ENCODE results near the gene DIABLO.
"Not testable (repeated sequence)": the region's sequence is repeated elsewhere in the genome, so short reads cannot be mapped to it uniquely, and the experiment has no call there.

The DIABLO gene

GRCh38 chr12:122203301-122204166, 22.3 kb downstream of the DIABLO start, which contains the start of gene B3GNT4:
B3GNT4 (plus strand) TSS chr12:122203709; CDS start chr12:122204619, 910 bp downstream.
- H3K4me1 ChIP-seq (ENCODE audit: control insufficient read depth in 1 of 2, insufficient read depth in 2 of 2, low read length in 2 of 2) = peaks cover 6 to 10% of the 10 kb centered on the region in 2 experiments

GRCh38 chr12:122202811-122203210, 23.0 kb downstream of the DIABLO start:
- H4K8ac ChIP-seq (ENCODE audit: low read depth, low read length); H3K4me3 ChIP-seq (ENCODE audit: low read depth, low read length); H2BK12ac ChIP-seq (ENCODE audit: low read length); H3K27ac ChIP-seq (ENCODE audit: low read depth, low read length); H2BK120ac ChIP-seq (ENCODE audit: insufficient read depth, low read length, poor library complexity); H3K18ac ChIP-seq (ENCODE audit: low read length); H3K23ac ChIP-seq (ENCODE audit: low read length); H3K9me3 ChIP-seq (ENCODE audit: insufficient read depth, low read depth, low read length); H3K79me1 ChIP-seq (ENCODE audit: low read length); H3K4ac ChIP-seq (ENCODE audit: low read depth, low read length); H4K12ac ChIP-seq (ENCODE audit: low read depth, low read length); H2AK5ac ChIP-seq (ENCODE audit: low read length); DNase-seq; H2BK5ac ChIP-seq (ENCODE audit: low read depth, low read length, poor library complexity); H3K14ac ChIP-seq (ENCODE audit: low read length); H3K9ac ChIP-seq (ENCODE audit: low read length); H3K79me2 ChIP-seq (ENCODE audit: control insufficient read depth, insufficient read depth, low read length, poor library complexity); H4K91ac ChIP-seq (ENCODE audit: low read depth, low read length): not testable (repeated sequence)
- Histone ChIP-seq H3K4me2 (ENCODE audit: low read length) (peak overlapping the region; percentile 65), H2AFZ (ENCODE audit: insufficient read depth, low read length, poor library complexity) (peak overlapping the region; percentile 84), H3K4me1 (ENCODE audit: control insufficient read depth in 1 of 2, insufficient read depth in 2 of 2, low read length in 2 of 2) (peaks cover 6 to 10% of the 10 kb centered on the region in 2 experiments), H3K36me3 (ENCODE audit: control insufficient read depth in 1 of 2, insufficient read depth in 2 of 2, low read length in 2 of 2) (peaks cover 13 to 15% of the 10 kb centered on the region in 2 experiments), H3K27me3 (ENCODE audit: insufficient read depth, low read length) (peaks cover 13% of the 10 kb centered on the region)
- no CpG with 5 or more reads among the region's 19 CpGs for WGBS (ENCODE audit: extremely low coverage, insufficient coverage, insufficient read length)

More at GRCh38 chr12:122203301-122204166, 22.3 kb downstream of the DIABLO start, which contains the start of gene B3GNT4:
- peaks cover 1% of the 10 kb centered on the region for H3K9me3 ChIP-seq (ENCODE audit: insufficient read depth, low read depth, low read length)
- H3K79me1 ChIP-seq (ENCODE audit: low read length) = peaks cover 2% of the 10 kb centered on the region
- H3K27ac ChIP-seq (ENCODE audit: low read depth, low read length) = no peak within 1 kb of the TSS
- peak within 1 kb of the TSS; percentile 17 for H3K18ac ChIP-seq (ENCODE audit: low read length)
- H3K36me3 ChIP-seq (ENCODE audit: control insufficient read depth in 1 of 2, insufficient read depth in 2 of 2, low read length in 2 of 2) = peaks cover 19 to 23% of the 10 kb centered on the region in 2 experiments
- H3K4me2 ChIP-seq (ENCODE audit: low read length) = peak within 1 kb of the TSS; percentile 65
- H3K79me2 ChIP-seq (ENCODE audit: control insufficient read depth, insufficient read depth, low read length, poor library complexity) = no peaks in the 10 kb centered on the region
- no peak within 1 kb of the TSS for H3K9ac ChIP-seq (ENCODE audit: low read length)
- H2AK5ac ChIP-seq (ENCODE audit: low read length) = no peak within 1 kb of the TSS
- H2BK12ac ChIP-seq (ENCODE audit: low read length) = no peak within 1 kb of the TSS
- no peak within 1 kb of the TSS for H3K4ac ChIP-seq (ENCODE audit: low read depth, low read length)
- H3K27me3 ChIP-seq (ENCODE audit: insufficient read depth, low read length) = peaks cover 13% of the 10 kb centered on the region
- no peak within 1 kb of the TSS for H4K12ac ChIP-seq (ENCODE audit: low read depth, low read length)
- H3K14ac ChIP-seq (ENCODE audit: low read length) = peak within 1 kb of the TSS; percentile 2
- DNase-seq = peak; percentile 49 to 68
- peak within 1 kb of the TSS; percentile 84 for H2AFZ ChIP-seq (ENCODE audit: insufficient read depth, low read length, poor library complexity)
- H2BK5ac ChIP-seq (ENCODE audit: low read depth, low read length, poor library complexity) = no peak within 1 kb of the TSS
- H3K23ac ChIP-seq (ENCODE audit: low read length) = no peak within 1 kb of the TSS
- no CpG with 5 or more reads among the region's 104 CpGs for WGBS (ENCODE audit: extremely low coverage, insufficient coverage, insufficient read length)
- peak within 1 kb of the TSS; percentile 23 for H4K8ac ChIP-seq (ENCODE audit: low read depth, low read length)
- peak within 1 kb of the TSS; percentile 74 for H3K4me3 ChIP-seq (ENCODE audit: low read depth, low read length)
- no peak within 1 kb of the TSS for H2BK120ac ChIP-seq (ENCODE audit: insufficient read depth, low read length, poor library complexity)
- no peak within 1 kb of the TSS for H4K91ac ChIP-seq (ENCODE audit: low read depth, low read length)

GRCh38 chr12:122202017-122202416, 23.8 kb downstream of the DIABLO start:
- Histone ChIP-seq H3K14ac (ENCODE audit: low read length) (no peak overlapping the region), H2AK5ac (ENCODE audit: low read length) (no peak overlapping the region), H3K4ac (ENCODE audit: low read depth, low read length) (no peak overlapping the region), H3K9ac (ENCODE audit: low read length) (no peak overlapping the region), H3K4me1 (ENCODE audit: control insufficient read depth in 1 of 2, insufficient read depth in 2 of 2, low read length in 2 of 2) (peaks cover 6 to 10% of the 10 kb centered on the region in 2 experiments), H2AFZ (ENCODE audit: insufficient read depth, low read length, poor library complexity) (no peak overlapping the region), H2BK5ac (ENCODE audit: low read depth, low read length, poor library complexity) (no peak overlapping the region), H4K91ac (ENCODE audit: low read depth, low read length) (no peak overlapping the region), H3K4me3 (ENCODE audit: low read depth, low read length) (no peak overlapping the region), H4K12ac (ENCODE audit: low read depth, low read length) (no peak overlapping the region), H3K79me1 (ENCODE audit: low read length) (peaks cover 2% of the 10 kb centered on the region), H3K23ac (ENCODE audit: low read length) (no peak overlapping the region), H2BK12ac (ENCODE audit: low read length) (no peak overlapping the region), H4K8ac (ENCODE audit: low read depth, low read length) (no peak overlapping the region), H3K27ac (ENCODE audit: low read depth, low read length) (no peak overlapping the region), H2BK120ac (ENCODE audit: insufficient read depth, low read length, poor library complexity) (no peak overlapping the region), H3K27me3 (ENCODE audit: insufficient read depth, low read length) (peaks cover 13% of the 10 kb centered on the region), H3K18ac (ENCODE audit: low read length) (no peak overlapping the region), H3K36me3 (ENCODE audit: control insufficient read depth in 1 of 2, insufficient read depth in 2 of 2, low read length in 2 of 2) (peaks cover 8% of the 10 kb centered on the region in 2 experiments), H3K9me3 (ENCODE audit: insufficient read depth, low read depth, low read length) (peaks cover 1% of the 10 kb centered on the region), H3K4me2 (ENCODE audit: low read length) (no peak overlapping the region), H3K79me2 (ENCODE audit: control insufficient read depth, insufficient read depth, low read length, poor library complexity) (no peaks in the 10 kb centered on the region)
- no CpG with 5 or more reads among the region's 6 CpGs for WGBS (ENCODE audit: extremely low coverage, insufficient coverage, insufficient read length)
- no peak for DNase-seq

GRCh38 chr12:122201381-122201780, 24.5 kb downstream of the DIABLO start:
- Histone ChIP-seq H3K4me2 (ENCODE audit: low read length) (no peak overlapping the region), H3K79me2 (ENCODE audit: control insufficient read depth, insufficient read depth, low read length, poor library complexity) (no peaks in the 10 kb centered on the region), H3K4me1 (ENCODE audit: control insufficient read depth in 1 of 2, insufficient read depth in 2 of 2, low read length in 2 of 2) (peaks cover 6 to 10% of the 10 kb centered on the region in 2 experiments), H2BK12ac (ENCODE audit: low read length) (no peak overlapping the region), H3K36me3 (ENCODE audit: control insufficient read depth in 1 of 2, insufficient read depth in 2 of 2, low read length in 2 of 2) (peaks cover 1 to 2% of the 10 kb centered on the region in 2 experiments), H2BK5ac (ENCODE audit: low read depth, low read length, poor library complexity) (no peak overlapping the region), H3K9ac (ENCODE audit: low read length) (no peak overlapping the region), H3K18ac (ENCODE audit: low read length) (no peak overlapping the region), H2AFZ (ENCODE audit: insufficient read depth, low read length, poor library complexity) (no peak overlapping the region), H3K79me1 (ENCODE audit: low read length) (peaks cover 2% of the 10 kb centered on the region), H3K9me3 (ENCODE audit: insufficient read depth, low read depth, low read length) (peaks cover 1% of the 10 kb centered on the region), H3K23ac (ENCODE audit: low read length) (no peak overlapping the region), H4K12ac (ENCODE audit: low read depth, low read length) (no peak overlapping the region), H3K4ac (ENCODE audit: low read depth, low read length) (no peak overlapping the region), H2AK5ac (ENCODE audit: low read length) (no peak overlapping the region), H2BK120ac (ENCODE audit: insufficient read depth, low read length, poor library complexity) (no peak overlapping the region), H4K8ac (ENCODE audit: low read depth, low read length) (no peak overlapping the region), H3K4me3 (ENCODE audit: low read depth, low read length) (no peak overlapping the region), H3K27ac (ENCODE audit: low read depth, low read length) (no peak overlapping the region), H4K91ac (ENCODE audit: low read depth, low read length) (no peak overlapping the region), H3K27me3 (ENCODE audit: insufficient read depth, low read length) (peaks cover 13% of the 10 kb centered on the region), H3K14ac (ENCODE audit: low read length) (no peak overlapping the region)
- no peak for DNase-seq
- no CpG with 5 or more reads among the region's 5 CpGs for WGBS (ENCODE audit: extremely low coverage, insufficient coverage, insufficient read length)

Data from trophoblast cell (in vitro differentiated cells and primary cell).